NB4 (cell line): ENCODE measurements around the gene ZBTB11.
"Not testable (repeated sequence)": the region's sequence is repeated elsewhere in the genome, so short reads cannot be mapped to it uniquely, and the experiment has no call there.

Experiments
- DNase-seq: peaks from one replicate; pipeline ENCODE4 v3.0.0; 2010; ENCODE audit warnings: low read depth
- H3K4me3 ChIP-seq: one replicate; pipeline ENCODE4 v1.5.1; 2011; ENCODE audit warnings: mild to moderate bottlenecking, low read depth, low read length, moderate library complexity
- CTCF ChIP-seq: IDR thresholded peaks from one replicate; pipeline ENCODE4 v1.5.1; 2012; ENCODE audit warnings: low read depth, low read length
- MAX ChIP-seq: IDR thresholded peaks from 2 replicates; pipeline ENCODE4 v1.6.1; 2011; ENCODE audit warnings: low read depth, low read length
- MYC ChIP-seq: IDR thresholded peaks from 2 replicates; pipeline ENCODE4 v1.6.1; 2011; ENCODE audit warnings: low read depth, low read length
- POLR2A ChIP-seq: IDR thresholded peaks from 2 replicates; pipeline ENCODE4 v1.6.1; 2011; ENCODE audit warnings: mild to moderate bottlenecking; ENCODE audit not compliant: insufficient read length; ENCODE audit errors: extremely low read depth

The ZBTB11 gene

GRCh38 chr3:101633186-101633585 is 43.7 kb downstream of the ZBTB11 start:
- H3K4me3 ChIP-seq, result no peak overlapping the region
- no peak for DNase-seq
- no peak for TF ChIP-seq CTCF
- no peak for TF ChIP-seq POLR2A
- TF ChIP-seq MAX, result no peak
- TF ChIP-seq MYC, result no peak

- no peak for TF ChIP-seq POLR2A
- no peak for TF ChIP-seq MAX
- no peak for TF ChIP-seq CTCF
- TF ChIP-seq MYC, result no peak
Measured at GRCh38 chr3:101632586-101632985, 44.3 kb downstream of the ZBTB11 start.

GRCh38 chr3:101631959-101632358 is 45.0 kb downstream of the ZBTB11 start:
- H3K4me3 ChIP-seq, DNase-seq: not testable (repeated sequence)

More at GRCh38 chr3:101632586-101632985, 44.3 kb downstream of the ZBTB11 start:
- DNase-seq, result no peak
- H3K4me3 ChIP-seq, result no peak overlapping the region

GRCh38 chr3:101631098-101631796 is 45.7 kb downstream of the ZBTB11 start:
- DNase-seq, result no peak
- no peak overlapping the region for H3K4me3 ChIP-seq
- TF ChIP-seq MYC (no peak), MAX (no peak), POLR2A (no peak), CTCF (no peak)

- H3K4me3 ChIP-seq, result no peak overlapping the region
- TF ChIP-seq POLR2A, result no peak
- no peak for TF ChIP-seq CTCF
- TF ChIP-seq MYC, result no peak
- no peak for TF ChIP-seq MAX
- no peak for DNase-seq
Measured at GRCh38 chr3:101629219-101629618, 47.7 kb downstream of the ZBTB11 start.

- TF ChIP-seq MYC, result no peak
- TF ChIP-seq MAX, result no peak
- TF ChIP-seq CTCF, result no peak
- TF ChIP-seq POLR2A, result no peak
- DNase-seq, result no peak
- no peak overlapping the region for H3K4me3 ChIP-seq
Measured at GRCh38 chr3:101625879-101626278, 51.1 kb downstream of the ZBTB11 start.
